DND-41 (cell line): Measurements from ENCODE around the gene BLVRB.

Experiments used
- EZH2 ChIP-seq: IDR thresholded peaks from 3 replicates; pipeline ENCODE4 v1.6.1; 2012; ENCODE audit warnings: borderline replicate concordance, low read depth, mild to moderate bottlenecking, moderate library complexity, low read length, inconsistent platforms; ENCODE audit not compliant: severe bottlenecking
- TF ChIP-seq, protein P1 (sequence below): IDR thresholded peaks from 2 replicates; pipeline ENCODE4 v1.5.1; 2012; ENCODE audit warnings: borderline replicate concordance, low read length, moderate library complexity, mild to moderate bottlenecking; ENCODE audit not compliant: poor library complexity, severe bottlenecking; ENCODE audit errors: extremely low read depth

DNA sequence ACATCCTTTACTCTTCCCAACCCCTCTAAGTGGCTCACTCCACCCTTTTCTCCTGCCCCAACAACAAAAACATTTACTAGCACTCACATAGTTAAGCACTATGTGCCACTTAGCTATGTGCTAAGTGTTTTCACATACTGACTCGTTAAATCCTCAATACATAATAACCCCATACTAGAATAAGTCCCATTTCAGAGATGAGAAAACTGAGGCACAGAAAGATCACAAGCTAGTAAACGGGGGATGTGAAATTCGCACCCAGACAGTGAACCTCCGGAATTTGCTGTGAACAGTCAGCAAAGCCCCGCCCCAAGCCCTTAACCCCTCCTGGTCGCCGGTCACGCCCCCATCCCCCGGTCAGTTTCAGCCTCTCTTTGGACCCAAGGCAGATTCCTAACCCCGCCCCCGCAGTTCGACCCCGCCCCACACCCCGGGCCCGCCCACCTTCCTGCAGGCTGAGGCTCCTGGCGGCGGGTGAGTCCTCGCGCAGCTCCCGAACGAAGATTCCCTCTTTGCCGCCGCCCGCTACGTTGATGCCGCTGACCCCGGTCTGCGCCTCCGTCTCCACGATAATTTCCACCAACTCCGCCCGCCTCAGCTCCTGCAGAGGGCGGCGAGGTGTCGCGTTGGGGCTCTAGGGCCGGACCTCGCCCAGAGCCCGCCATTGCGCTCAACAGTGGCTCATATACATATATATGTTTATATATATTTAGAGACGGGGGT is 62.1 kb downstream of the BLVRB start:
- TF ChIP-seq, protein P1, sequence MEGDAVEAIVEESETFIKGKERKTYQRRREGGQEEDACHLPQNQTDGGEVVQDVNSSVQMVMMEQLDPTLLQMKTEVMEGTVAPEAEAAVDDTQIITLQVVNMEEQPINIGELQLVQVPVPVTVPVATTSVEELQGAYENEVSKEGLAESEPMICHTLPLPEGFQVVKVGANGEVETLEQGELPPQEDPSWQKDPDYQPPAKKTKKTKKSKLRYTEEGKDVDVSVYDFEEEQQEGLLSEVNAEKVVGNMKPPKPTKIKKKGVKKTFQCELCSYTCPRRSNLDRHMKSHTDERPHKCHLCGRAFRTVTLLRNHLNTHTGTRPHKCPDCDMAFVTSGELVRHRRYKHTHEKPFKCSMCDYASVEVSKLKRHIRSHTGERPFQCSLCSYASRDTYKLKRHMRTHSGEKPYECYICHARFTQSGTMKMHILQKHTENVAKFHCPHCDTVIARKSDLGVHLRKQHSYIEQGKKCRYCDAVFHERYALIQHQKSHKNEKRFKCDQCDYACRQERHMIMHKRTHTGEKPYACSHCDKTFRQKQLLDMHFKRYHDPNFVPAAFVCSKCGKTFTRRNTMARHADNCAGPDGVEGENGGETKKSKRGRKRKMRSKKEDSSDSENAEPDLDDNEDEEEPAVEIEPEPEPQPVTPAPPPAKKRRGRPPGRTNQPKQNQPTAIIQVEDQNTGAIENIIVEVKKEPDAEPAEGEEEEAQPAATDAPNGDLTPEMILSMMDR, result no peak
- TF ChIP-seq EZH2, result no peak
